ENCODE data around the gene HSPA12B. TPM values are rescaled to one million over a fixed set of nuclear protein-coding genes. Genes with fewer than 3 reads are reported as not detected.

HSPA12B gene
- total and polyA plus RNA-seq, 7 donors, result 0.69 to 10.5 (median 6.1) TPM

DNA sequence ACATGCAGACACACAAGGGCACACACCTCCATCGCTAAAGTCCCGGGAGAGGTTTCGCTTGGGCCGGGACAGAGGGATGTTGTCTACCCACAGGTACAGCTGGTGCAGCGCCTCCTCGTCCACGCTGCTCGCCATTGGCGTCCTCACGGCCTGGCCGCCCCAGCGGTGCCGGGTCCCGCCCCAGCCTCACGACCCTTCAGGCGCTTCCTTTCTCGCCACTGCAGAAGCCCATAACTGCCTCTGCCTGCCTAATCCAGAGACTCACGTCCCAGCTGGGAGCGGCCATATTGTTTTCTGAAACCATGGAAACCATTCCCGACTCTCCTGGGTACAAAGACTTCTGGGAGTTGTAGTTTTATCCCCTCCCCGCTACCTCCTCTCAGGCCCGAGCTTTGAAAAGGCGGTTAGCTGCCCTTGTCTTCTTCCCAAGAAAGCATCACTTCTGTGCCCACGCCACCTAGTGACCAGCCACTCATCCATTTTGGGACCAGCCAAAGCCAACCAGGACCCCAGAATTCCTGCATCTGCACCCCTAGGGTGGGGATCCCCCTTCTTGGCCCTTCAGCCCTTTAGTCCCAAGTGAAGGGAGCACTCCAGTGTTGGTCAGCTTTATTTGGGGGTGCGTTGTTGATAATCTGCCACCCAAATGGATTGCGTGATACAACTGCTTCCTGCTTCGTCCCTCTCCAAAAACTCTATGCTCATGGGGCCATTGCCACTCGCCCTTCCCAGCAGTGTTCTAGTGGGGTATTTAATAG is 48.8 kb downstream of the HSPA12B start, which contains the start of gene SPEF1:
Gene SPEF1, minus strand, starts transcription at position 296 of the 758 bp plus-strand sequence. Its CDS starts 161 bp downstream, at position 135.
- peak; percentile 92 for DNase-seq

DNA sequence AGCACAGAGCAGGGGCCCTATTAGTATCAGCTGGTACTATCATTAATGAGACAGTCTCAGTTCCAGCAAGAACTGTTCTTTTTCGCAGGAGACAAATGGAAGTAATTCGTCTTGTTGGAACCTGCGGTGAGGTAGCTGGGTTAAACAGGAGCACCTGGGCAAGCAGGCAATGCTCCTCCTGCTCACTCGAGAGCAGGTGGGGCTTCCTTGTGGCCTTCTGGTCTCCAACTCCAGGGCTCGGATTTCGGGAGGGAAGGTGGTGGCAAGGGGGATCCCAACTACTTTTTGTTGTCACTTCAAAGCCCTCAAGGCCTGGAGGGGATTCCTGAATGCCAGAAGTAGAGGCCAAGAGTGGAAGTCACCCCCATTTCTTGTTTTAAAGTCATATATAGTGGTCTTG is 50.1 kb downstream of the HSPA12B start:
- WGBS, 2 donors, result 90 to 91% methylated on average over 6 of the region's 6 CpGs
- no peak overlapping the region for H3K4me3 ChIP-seq
- no peak for DNase-seq
- TF ChIP-seq POLR2AphosphoS5 (IDR thresholded peaks at IDR 0.05), result no peak
- TF ChIP-seq, protein P1, sequence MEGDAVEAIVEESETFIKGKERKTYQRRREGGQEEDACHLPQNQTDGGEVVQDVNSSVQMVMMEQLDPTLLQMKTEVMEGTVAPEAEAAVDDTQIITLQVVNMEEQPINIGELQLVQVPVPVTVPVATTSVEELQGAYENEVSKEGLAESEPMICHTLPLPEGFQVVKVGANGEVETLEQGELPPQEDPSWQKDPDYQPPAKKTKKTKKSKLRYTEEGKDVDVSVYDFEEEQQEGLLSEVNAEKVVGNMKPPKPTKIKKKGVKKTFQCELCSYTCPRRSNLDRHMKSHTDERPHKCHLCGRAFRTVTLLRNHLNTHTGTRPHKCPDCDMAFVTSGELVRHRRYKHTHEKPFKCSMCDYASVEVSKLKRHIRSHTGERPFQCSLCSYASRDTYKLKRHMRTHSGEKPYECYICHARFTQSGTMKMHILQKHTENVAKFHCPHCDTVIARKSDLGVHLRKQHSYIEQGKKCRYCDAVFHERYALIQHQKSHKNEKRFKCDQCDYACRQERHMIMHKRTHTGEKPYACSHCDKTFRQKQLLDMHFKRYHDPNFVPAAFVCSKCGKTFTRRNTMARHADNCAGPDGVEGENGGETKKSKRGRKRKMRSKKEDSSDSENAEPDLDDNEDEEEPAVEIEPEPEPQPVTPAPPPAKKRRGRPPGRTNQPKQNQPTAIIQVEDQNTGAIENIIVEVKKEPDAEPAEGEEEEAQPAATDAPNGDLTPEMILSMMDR (IDR thresholded peaks at IDR 0.05), result no peak
- TF ChIP-seq EP300 (IDR thresholded peaks at IDR 0.05), result no peak
- no peak for TF ChIP-seq POLR2A (IDR thresholded peaks at IDR 0.05)
- no peaks in the 10 kb centered on the region for H3K9me3 ChIP-seq
- peaks cover 0 to 7% (median 0%) of the 10 kb centered on the region in 4 donors for H3K36me3 ChIP-seq
- no peak overlapping the region for H3K27ac ChIP-seq
- no peaks in the 10 kb centered on the region for H3K27me3 ChIP-seq
- H3K4me1 ChIP-seq, result peaks cover 0 to 67% (median 53%) of the 10 kb centered on the region in 4 donors
- intact Hi-C loops (cut with DNase I), result loop anchor here (5.0 to 10.0 kb wide), 2 partner anchors 65 to 232 kb away; partner anchors contain the start of gene RNF24

More for the DNA sequence above, 48.8 kb downstream of the HSPA12B start, which contains the start of gene SPEF1:
- H3K36me3 ChIP-seq, result peaks cover 0 to 7% (median 0%) of the 10 kb centered on the region in 4 donors
- no peaks in the 10 kb centered on the region for H3K9me3 ChIP-seq
- 14 to 18% methylated on average over 28 of the region's 28 CpGs for WGBS, 2 donors
- peaks cover 0 to 64% (median 51%) of the 10 kb centered on the region in 4 donors for H3K4me1 ChIP-seq
- TF ChIP-seq POLR2A (IDR thresholded peaks at IDR 0.05) (no peak), POLR2AphosphoS5 (IDR thresholded peaks at IDR 0.05) (peak in 1 of 4 donors; percentile 26), EP300 (IDR thresholded peaks at IDR 0.05) (no peak)
- TF ChIP-seq, protein P1 (IDR thresholded peaks at IDR 0.05), result peak in 2 of 4 experiments; percentile 27 to 52
- H3K27ac ChIP-seq, result peak within 1 kb of the TSS; percentile 43 to 65 (median 60)
- peak within 1 kb of the TSS in 3 of 4 donors; percentile 30 to 43 (median 41) for H3K4me3 ChIP-seq
- intact Hi-C loops (cut with DNase I), result loop anchor here (1.0 to 10.0 kb wide), 3 partner anchors 28 to 233 kb away; partner anchors contain the start of gene RNF24
- H3K27me3 ChIP-seq, result no peaks in the 10 kb centered on the region

DNA sequence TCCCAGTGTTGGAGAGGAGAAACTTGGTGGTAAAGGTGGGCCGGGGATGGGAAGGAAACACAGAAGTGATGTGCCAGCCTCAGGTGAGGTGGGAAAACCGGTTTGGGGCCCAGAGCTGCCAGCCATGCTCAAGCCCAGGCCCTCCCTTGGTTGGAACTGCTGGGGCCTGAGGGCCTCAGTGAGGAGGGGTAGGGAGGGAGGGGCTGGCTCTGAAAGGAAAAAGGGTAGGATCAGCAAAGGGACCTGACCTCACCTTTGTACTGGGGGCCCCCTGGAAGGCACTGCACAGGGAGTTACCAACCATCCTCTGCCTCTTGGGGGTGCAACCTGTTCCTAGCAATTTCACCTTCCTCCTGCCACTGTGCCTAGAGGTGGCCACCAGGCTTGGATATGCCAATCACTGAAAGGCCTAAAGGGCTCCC is 50.6 kb downstream of the HSPA12B start:
- H3K4me3 ChIP-seq, result no peak overlapping the region
- DNase-seq, result no peak
- TF ChIP-seq POLR2A (IDR thresholded peaks at IDR 0.05) (no peak), POLR2AphosphoS5 (IDR thresholded peaks at IDR 0.05) (no peak), EP300 (IDR thresholded peaks at IDR 0.05) (no peak)
- TF ChIP-seq, protein P1 (IDR thresholded peaks at IDR 0.05), result no peak
- peaks cover 0 to 62% (median 48%) of the 10 kb centered on the region in 4 donors for H3K4me1 ChIP-seq
- no peak overlapping the region for H3K27ac ChIP-seq
- H3K9me3 ChIP-seq, result no peaks in the 10 kb centered on the region
- peaks cover 0 to 7% (median 0%) of the 10 kb centered on the region in 4 donors for H3K36me3 ChIP-seq
- intact Hi-C loops (cut with DNase I), result loop anchor here (5.0 to 10.0 kb wide), 2 partner anchors 66 to 232 kb away; partner anchors contain the start of gene RNF24
- H3K27me3 ChIP-seq, result no peaks in the 10 kb centered on the region
- 41 to 65% methylated on average over 2 of the region's 2 CpGs for WGBS, 2 donors

- Histone ChIP-seq H3K36me3 (peaks cover 0 to 7% (median 0%) of the 10 kb centered on the region in 4 donors), H3K4me3 (no peak overlapping the region), H3K4me1 (peaks cover 0 to 56% (median 43%) of the 10 kb centered on the region in 4 donors), H3K27me3 (no peaks in the 10 kb centered on the region), H3K9me3 (no peaks in the 10 kb centered on the region), H3K27ac (peak overlapping the region in 3 of 4 donors; percentile 5 to 87 (median 22))
- intact Hi-C loops (cut with DNase I), result loop anchor here (5.0 to 10.0 kb wide), 2 partner anchors 66 to 231 kb away; partner anchors contain the start of gene RNF24
- TF ChIP-seq POLR2AphosphoS5 (IDR thresholded peaks at IDR 0.05) (no peak), EP300 (IDR thresholded peaks at IDR 0.05) (no peak), POLR2A (IDR thresholded peaks at IDR 0.05) (no peak)
- TF ChIP-seq, protein P1 (IDR thresholded peaks at IDR 0.05), result no peak
- DNase-seq, result no peak
- WGBS, 2 donors, result 78 to 81% methylated on average over 10 of the region's 10 CpGs
Observed at GRCh38 chr20:3783511-3784195, 51.2 kb downstream of the HSPA12B start.
